Keratinocyte (primary cell): Measurements from ENCODE around the gene GMIP. TPM values are rescaled to one million over a fixed set of nuclear protein-coding genes. Genes with fewer than 3 reads are reported as not detected.

Experiments
- DNase-seq: peaks from one replicate; pipeline ENCODE4 v3.0.0-alpha.2; 2011; ENCODE audit warnings: low read depth, missing footprints, low spot score
- FAIRE-seq: peaks from 2 replicates; lab custom pipeline; 2011; peaks lifted over from hg19 to GRCh38; lab: Jason Lieb, UNC
- H2AFZ ChIP-seq: 2 replicates; pipeline ENCODE4 v1.6.0; 2012; ENCODE audit warnings: low read length, control low read depth, inconsistent platforms; ENCODE audit not compliant: control insufficient read depth
- H3K27ac ChIP-seq: 2 replicates; pipeline ENCODE4 v1.5.1; 2011; ENCODE audit warnings: low read length; ENCODE audit not compliant: control insufficient read depth, insufficient read depth
- H3K27me3 ChIP-seq: 3 replicates; pipeline ENCODE4 v1.6.0; 2011; ENCODE audit warnings: low read length; ENCODE audit not compliant: control insufficient read depth, insufficient read depth; ENCODE audit errors: extremely low read depth
- H3K36me3 ChIP-seq, 2 experiments: 2 replicates in 1 of 2; 3 replicates in 1 of 2; pipeline ENCODE4 v1.5.1; 2011; ENCODE audit warnings: low read length in 2 of 2, mild to moderate bottlenecking in 1 of 2; ENCODE audit not compliant: control insufficient read depth in 2 of 2, insufficient read depth in 2 of 2; ENCODE audit errors: extremely low read depth in 1 of 2
- H3K4me1 ChIP-seq: 3 replicates; pipeline ENCODE4 v1.5.1; 2011; ENCODE audit warnings: low read length; ENCODE audit not compliant: control insufficient read depth, insufficient read depth; ENCODE audit errors: extremely low read depth
- H3K4me2 ChIP-seq: 3 replicates; pipeline ENCODE4 v1.6.0; 2011; ENCODE audit warnings: low read depth, low read length; ENCODE audit not compliant: control insufficient read depth, insufficient read depth; ENCODE audit errors: extremely low read depth
- H3K4me3 ChIP-seq, 3 experiments: fragments of 200-600 bp in 1 of 3; sonication (generic) in 1 of 3; 2 replicates in 2 of 3; 3 replicates in 1 of 3; pipeline ENCODE4 v1.5.1; 2011 to 2016; ENCODE audit warnings: low read length in 3 of 3, mild to moderate bottlenecking in 3 of 3, control low read depth in 2 of 3, inconsistent platforms in 1 of 3, low read depth in 1 of 3, mixed read lengths in 1 of 3, mixed run types in 1 of 3, moderate library complexity in 1 of 3; ENCODE audit not compliant: control insufficient read depth in 2 of 3, insufficient read depth in 2 of 3; ENCODE audit errors: extremely low read depth in 1 of 3
- H3K79me2 ChIP-seq: 2 replicates; pipeline ENCODE4 v1.6.0; 2012; ENCODE audit warnings: low read length; ENCODE audit not compliant: control insufficient read depth, insufficient read depth
- H3K9ac ChIP-seq: 3 replicates; pipeline ENCODE4 v1.6.0; 2011; ENCODE audit warnings: low read length; ENCODE audit not compliant: control insufficient read depth, insufficient read depth; ENCODE audit errors: extremely low read depth
- H3K9me1 ChIP-seq: 3 replicates; pipeline ENCODE4 v1.6.0; 2011; ENCODE audit warnings: low read length; ENCODE audit not compliant: control insufficient read depth, insufficient read depth; ENCODE audit errors: extremely low read depth
- H3K9me3 ChIP-seq: 2 replicates; pipeline ENCODE4 v1.5.1; 2012; ENCODE audit warnings: low read depth, low read length; ENCODE audit not compliant: control insufficient read depth
- H4K20me1 ChIP-seq: 3 replicates; pipeline ENCODE4 v1.6.0; 2011; ENCODE audit warnings: low read length; ENCODE audit not compliant: control insufficient read depth, insufficient read depth; ENCODE audit errors: extremely low read depth
- EZH2 ChIP-seq: IDR thresholded peaks from one replicate; pipeline ENCODE4 v1.6.1; 2012; ENCODE audit warnings: inconsistent platforms, mild to moderate bottlenecking, low read length, moderate library complexity
- dilution Hi-C: fragments of 300-500 bp; cut with MboI; formaldehyde crosslinking; loops from one replicate; pipeline ENCODE4 v1.7.0; 2020; ENCODE audit warnings: low sequenced_read_pairs; ENCODE audit not compliant: extremely low pct_ligation_motif_present
- polyA plus RNA-seq, 5 experiments: library from polyadenylated mRNA; depleted of rRNA in 3 of 5; stranded (reverse) in 3 of 5; stranded (forward) in 1 of 5; unstranded in 1 of 5; fragments of >200 nt; gene quantifications; 1 replicate in 1 of 5; 2 replicates in 3 of 5; 3 replicates in 1 of 5; pipeline versions ENCODE4 v1.2.1 to v1.2.3, GENCODE V29; 2011 to 2012; ENCODE audit warnings: missing spikeins in 2 of 5, low read depth in 1 of 5, low replicate concordance in 1 of 5
- TF ChIP-seq, protein P1 (sequence below), 3 experiments: IDR thresholded peaks in 1 of 3; conservative IDR thresholded peaks in 1 of 3; optimal IDR thresholded peaks in 1 of 3; 2 replicates in 2 of 3; 3 replicates in 1 of 3; pipeline versions ENCODE3 to v1.5.1; 2011; ENCODE audit warnings: low read length in 3 of 3, mild to moderate bottlenecking in 3 of 3, moderate library complexity in 2 of 3, control low read depth in 1 of 3, inconsistent platforms in 1 of 3; ENCODE audit not compliant: insufficient read depth in 2 of 3; ENCODE audit errors: extremely low read depth in 1 of 3

GMIP gene
- polyA plus RNA-seq, 1 donor (not counting 4 experiments of a cell fraction or from before 2014, with no cell fraction given), result 5.0 TPM

DNA sequence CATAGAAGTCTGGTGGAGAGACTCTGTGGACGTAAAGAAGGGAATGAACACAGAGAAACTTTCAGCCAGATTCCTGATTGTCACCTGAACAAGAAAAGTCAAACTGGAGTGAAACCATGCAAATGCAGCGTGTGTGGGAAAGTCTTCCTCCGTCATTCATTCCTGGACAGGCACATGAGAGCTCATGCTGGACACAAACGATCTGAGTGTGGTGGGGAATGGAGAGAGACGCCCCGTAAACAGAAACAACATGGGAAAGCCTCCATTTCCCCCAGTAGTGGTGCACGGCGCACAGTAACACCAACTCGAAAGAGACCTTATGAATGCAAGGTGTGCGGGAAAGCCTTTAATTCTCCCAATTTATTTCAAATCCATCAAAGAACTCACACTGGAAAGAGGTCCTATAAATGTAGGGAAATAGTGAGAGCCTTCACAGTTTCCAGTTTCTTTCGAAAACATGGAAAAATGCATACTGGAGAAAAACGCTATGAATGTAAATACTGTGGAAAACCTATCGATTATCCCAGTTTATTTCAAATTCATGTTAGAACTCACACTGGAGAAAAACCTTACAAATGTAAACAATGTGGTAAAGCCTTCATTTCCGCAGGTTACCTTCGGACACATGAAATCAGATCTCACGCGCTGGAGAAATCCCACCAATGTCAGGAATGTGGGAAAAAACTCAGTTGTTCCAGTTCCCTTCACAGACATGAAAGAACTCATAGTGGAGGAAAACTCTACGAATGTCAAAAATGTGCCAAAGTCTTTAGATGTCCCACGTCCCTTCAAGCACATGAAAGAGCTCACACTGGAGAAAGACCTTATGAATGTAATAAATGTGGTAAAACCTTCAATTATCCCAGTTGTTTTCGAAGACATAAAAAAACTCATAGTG is 36.0 kb upstream of the GMIP start:
- Histone ChIP-seq H3K4me3 (no peak overlapping the region), H3K9me3 (peaks cover 25% of the 10 kb centered on the region), H3K27me3 (no peaks in the 10 kb centered on the region), H3K4me1 (no peaks in the 10 kb centered on the region), H2AFZ (no peak overlapping the region), H3K27ac (no peak overlapping the region), H4K20me1 (no peaks in the 10 kb centered on the region), H3K9ac (no peak overlapping the region), H3K4me2 (no peak overlapping the region), H3K79me2 (peaks cover 6% of the 10 kb centered on the region), H3K9me1 (no peaks in the 10 kb centered on the region), H3K36me3 (peaks cover 18 to 19% of the 10 kb centered on the region in 2 experiments)
- TF ChIP-seq EZH2, result no peak
- TF ChIP-seq, protein P1, sequence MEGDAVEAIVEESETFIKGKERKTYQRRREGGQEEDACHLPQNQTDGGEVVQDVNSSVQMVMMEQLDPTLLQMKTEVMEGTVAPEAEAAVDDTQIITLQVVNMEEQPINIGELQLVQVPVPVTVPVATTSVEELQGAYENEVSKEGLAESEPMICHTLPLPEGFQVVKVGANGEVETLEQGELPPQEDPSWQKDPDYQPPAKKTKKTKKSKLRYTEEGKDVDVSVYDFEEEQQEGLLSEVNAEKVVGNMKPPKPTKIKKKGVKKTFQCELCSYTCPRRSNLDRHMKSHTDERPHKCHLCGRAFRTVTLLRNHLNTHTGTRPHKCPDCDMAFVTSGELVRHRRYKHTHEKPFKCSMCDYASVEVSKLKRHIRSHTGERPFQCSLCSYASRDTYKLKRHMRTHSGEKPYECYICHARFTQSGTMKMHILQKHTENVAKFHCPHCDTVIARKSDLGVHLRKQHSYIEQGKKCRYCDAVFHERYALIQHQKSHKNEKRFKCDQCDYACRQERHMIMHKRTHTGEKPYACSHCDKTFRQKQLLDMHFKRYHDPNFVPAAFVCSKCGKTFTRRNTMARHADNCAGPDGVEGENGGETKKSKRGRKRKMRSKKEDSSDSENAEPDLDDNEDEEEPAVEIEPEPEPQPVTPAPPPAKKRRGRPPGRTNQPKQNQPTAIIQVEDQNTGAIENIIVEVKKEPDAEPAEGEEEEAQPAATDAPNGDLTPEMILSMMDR (optimal IDR thresholded peaks at IDR 0.05 in 1 of 3, IDR thresholded peaks at IDR 0.05 in 1 of 3, conservative IDR thresholded peaks at IDR 0.05 in 1 of 3; ENCODE audit: extremely low read depth in 1 of 3, insufficient read depth in 2 of 3, low read length in 3 of 3), result no peak
- DNase-seq (no peak), FAIRE-seq (no peak)
- dilution Hi-C loops, result no loop called here

- Histone ChIP-seq H3K36me3 (peaks cover 18 to 19% of the 10 kb centered on the region in 2 experiments), H3K4me2 (no peak overlapping the region), H3K4me3 (no peak overlapping the region), H2AFZ (no peak overlapping the region), H3K9me1 (no peaks in the 10 kb centered on the region), H3K27me3 (no peaks in the 10 kb centered on the region), H3K9ac (no peak overlapping the region), H3K27ac (no peak overlapping the region), H3K9me3 (peaks cover 25% of the 10 kb centered on the region), H4K20me1 (no peaks in the 10 kb centered on the region), H3K4me1 (no peaks in the 10 kb centered on the region), H3K79me2 (peaks cover 10% of the 10 kb centered on the region)
- no peak for FAIRE-seq
- no peak for DNase-seq
- TF ChIP-seq, protein P1 (optimal IDR thresholded peaks at IDR 0.05 in 1 of 3, IDR thresholded peaks at IDR 0.05 in 1 of 3, conservative IDR thresholded peaks at IDR 0.05 in 1 of 3; ENCODE audit: extremely low read depth in 1 of 3, insufficient read depth in 2 of 3, low read length in 3 of 3), result no peak
- TF ChIP-seq EZH2, result no peak
- dilution Hi-C loops, result no loop called here
Measured at GRCh38 chr19:19677579-19677978, 34.1 kb upstream of the GMIP start.
